Activated T-cell treated with anti-CD3 and anti-CD28 coated beads, Interleukin-2, amount 50 U/mL, for 1 hour (primary cell): Measurements from ENCODE around the gene LRP5.

Experiments used
- DNase-seq: peaks from one replicate; pipeline ENCODE4 v3.0.0-alpha.2; 2020

The LRP5 gene

GRCh38 chr11:68372625-68373024, 60.2 kb downstream of the LRP5 start:
- DNase-seq, result no peak

- DNase-seq, result no peak
Observed at GRCh38 chr11:68373189-68373814, 60.9 kb downstream of the LRP5 start.

- DNase-seq, result no peak
Observed at GRCh38 chr11:68373815-68374501, 61.6 kb downstream of the LRP5 start.

GRCh38 chr11:68374531-68374930, 62.1 kb downstream of the LRP5 start:
- no peak for DNase-seq

GRCh38 chr11:68375337-68375736, 62.9 kb downstream of the LRP5 start:
- no peak for DNase-seq

GRCh38 chr11:68375766-68376165, 63.4 kb downstream of the LRP5 start:
- no peak for DNase-seq

GRCh38 chr11:68377389-68377795, 65.0 kb downstream of the LRP5 start:
- no peak for DNase-seq

GRCh38 chr11:68379206-68379605, 66.8 kb downstream of the LRP5 start:
- no peak for DNase-seq

GRCh38 chr11:68380786-68381622, 68.6 kb downstream of the LRP5 start:
- DNase-seq, result no peak

- DNase-seq, result no peak
Observed at GRCh38 chr11:68381716-68382115, 69.3 kb downstream of the LRP5 start.

- DNase-seq, result no peak
Observed at GRCh38 chr11:68382358-68382998, 70.1 kb downstream of the LRP5 start.

GRCh38 chr11:68383976-68384501, 71.6 kb downstream of the LRP5 start:
- DNase-seq, result peak; percentile 68

GRCh38 chr11:68384530-68385081, 72.2 kb downstream of the LRP5 start:
- DNase-seq, result no peak

GRCh38 chr11:68385128-68385527, 72.7 kb downstream of the LRP5 start:
- no peak for DNase-seq

GRCh38 chr11:68386331-68386978, 74.1 kb downstream of the LRP5 start:
- DNase-seq, result no peak

GRCh38 chr11:68387840-68388239, 75.4 kb downstream of the LRP5 start:
- no peak for DNase-seq

GRCh38 chr11:68388595-68389198, 76.3 kb downstream of the LRP5 start:
- no peak for DNase-seq

GRCh38 chr11:68390315-68390714, 77.9 kb downstream of the LRP5 start:
- no peak for DNase-seq

- no peak for DNase-seq
Observed at GRCh38 chr11:68392822-68393221, 80.4 kb downstream of the LRP5 start.

GRCh38 chr11:68396516-68396915, 84.1 kb downstream of the LRP5 start:
- DNase-seq, result no peak

GRCh38 chr11:68397256-68397655, 84.9 kb downstream of the LRP5 start:
- no peak for DNase-seq
